Sigmoid colon (tissue), 7 donors: Measurements from ENCODE around the gene TAS2R4. TPM values are rescaled to one million over a fixed set of nuclear protein-coding genes. Genes with fewer than 3 reads are reported as not detected.
"Not testable (repeated sequence)": the region's sequence is repeated elsewhere in the genome, so short reads cannot be mapped to it uniquely, and the experiment has no call there.

Source experiments
- DNase-seq: peaks from one replicate; pipeline ENCODE4 v3.0.0-alpha.2; 2019
- H3K27ac ChIP-seq, 4 donors: fragments of 200-600 bp; sonication (generic); one replicate each; pipeline ENCODE4 v1.5.1; 2016 to 2019; ENCODE audit warnings: mild to moderate bottlenecking in 1 of 4
- H3K27me3 ChIP-seq, 3 donors: fragments of 200-600 bp; sonication (generic); one replicate each; pipeline ENCODE4 v1.5.1; 2019; ENCODE audit warnings: mild to moderate bottlenecking in 1 of 3
- H3K36me3 ChIP-seq, 4 donors: fragments of 200-600 bp; sonication (generic); one replicate each; pipeline ENCODE4 v1.5.1; 2016 to 2019
- H3K4me1 ChIP-seq, 4 donors: fragments of 200-600 bp; sonication (generic); one replicate each; pipeline ENCODE4 v1.5.1; 2017 to 2019
- H3K4me3 ChIP-seq, 4 donors: fragments of 200-600 bp; sonication (generic); one replicate each; pipeline ENCODE4 v1.5.1; 2017 to 2019; ENCODE audit warnings: mild to moderate bottlenecking in 2 of 4, moderate library complexity in 1 of 4
- H3K9me3 ChIP-seq, 4 donors: fragments of 200-600 bp in 3 of 4; sonication (generic) in 3 of 4; one replicate each; pipeline versions ENCODE4 v1.5.1 to v1.6.1; 2013 to 2019
- CTCF ChIP-seq, 4 experiments: fragments of 450-650 bp in 3 of 4; fragments of 200-600 bp in 1 of 4; IDR thresholded peaks; one replicate each; pipeline ENCODE4 v1.5.1; 2016 to 2019; ENCODE audit warnings: antibody characterized with exemption in 4 of 4, mild to moderate bottlenecking in 3 of 4, moderate library complexity in 2 of 4
- EP300 ChIP-seq, 4 donors: sonication (generic); formaldehyde crosslinking; IDR thresholded peaks; one replicate each; pipeline ENCODE4 v1.6.1; 2017; ENCODE audit warnings: antibody characterized with exemption in 4 of 4
- POLR2A ChIP-seq, 2 donors: fragments of 450-650 bp; IDR thresholded peaks; one replicate each; pipeline ENCODE4 v1.6.1; 2016; ENCODE audit warnings: antibody characterized with exemption in 2 of 2, mild to moderate bottlenecking in 2 of 2, moderate library complexity in 2 of 2
- POLR2AphosphoS5 ChIP-seq, 4 donors: sonication (generic); formaldehyde crosslinking; IDR thresholded peaks; one replicate each; pipeline ENCODE4 v1.6.1; 2017; ENCODE audit warnings: antibody characterized with exemption in 4 of 4
- WGBS, 2 donors: extraction: QIAGEN DNeasy Blood & Tissue Kit; methylation state at CpG; one replicate each; pipeline ENCODE4 v1.1.7; 2013; 5-methylcytosine and 5-hydroxymethylcytosine counted together
- intact Hi-C: fragments of 100-400 bp; cut with DNase I; formaldehyde crosslinking; loops from one replicate; pipeline ENCODE4 v1.15.1; 2023
- polyA plus RNA-seq, 3 donors: library from polyadenylated mRNA; stranded (reverse); fragments of 200-250 nt; gene quantifications; one replicate each; pipeline ENCODE4 v1.2.3, GENCODE V29; 2013
- small RNA-seq, 3 donors: library from RNA; depleted of rRNA; stranded (forward); fragments of <200 nt; gene quantifications; one replicate each; pipeline ENCODE3, GENCODE V24; 2016
- total RNA-seq, 4 donors: library from RNA; depleted of rRNA; stranded (reverse); fragments of >200 nt; gene quantifications; one replicate each; pipeline ENCODE4 v1.1.0, GENCODE V29; 2016
- donor health status: healthy with polysubstance abuse.
- donor health status: Bipolar disorder and iron deficiency.
- donor health status: healthy.

TAS2R4 gene
- total and polyA plus RNA-seq, 7 donors: 0.48 to 1.5 (median 1.4) TPM; not detected in 2

GRCh38 chr7:141792526-141792925 lies 16.1 kb downstream of the TAS2R4 start:
- peaks cover 0 to 16% (median 0%) of the 10 kb centered on the region in 4 donors for H3K36me3 ChIP-seq
- H3K4me3 ChIP-seq: no peak overlapping the region
- no peak overlapping the region for H3K27ac ChIP-seq
- 88 to 90% methylated on average over 2 of the region's 2 CpGs for WGBS, 2 donors
- no peak for DNase-seq
- TF ChIP-seq EP300 (IDR thresholded peaks at IDR 0.05) (no peak), POLR2A (IDR thresholded peaks at IDR 0.05) (no peak), CTCF (IDR thresholded peaks at IDR 0.05) (no peak), POLR2AphosphoS5 (IDR thresholded peaks at IDR 0.05) (no peak)
- no peaks in the 10 kb centered on the region for H3K9me3 ChIP-seq
- H3K4me1 ChIP-seq: no peaks in the 10 kb centered on the region
- intact Hi-C loops: no loop called here
- H3K27me3 ChIP-seq: no peaks in the 10 kb centered on the region

- no peak for TF ChIP-seq EP300 (IDR thresholded peaks at IDR 0.05)
- TF ChIP-seq POLR2A (IDR thresholded peaks at IDR 0.05): no peak
- no peak for TF ChIP-seq CTCF (IDR thresholded peaks at IDR 0.05)
- no peak for TF ChIP-seq POLR2AphosphoS5 (IDR thresholded peaks at IDR 0.05)
- WGBS, 2 donors: 91 to 94% methylated on average over 1 of the region's 1 CpG
Observed at GRCh38 chr7:141820067-141820466, 43.6 kb downstream of the TAS2R4 start.

GRCh38 chr7:141822432-141822831 lies 46.0 kb downstream of the TAS2R4 start:
- H3K27me3 ChIP-seq, H3K36me3 ChIP-seq, intact Hi-C loops, H3K27ac ChIP-seq, DNase-seq, H3K4me3 ChIP-seq, H3K4me1 ChIP-seq: not testable (repeated sequence)
- peaks cover 0 to 27% (median 7%) of the 10 kb centered on the region in 4 donors for H3K9me3 ChIP-seq

More at GRCh38 chr7:141820067-141820466, 43.6 kb downstream of the TAS2R4 start:
- DNase-seq: no peak
- Histone ChIP-seq H3K4me1 (no peaks in the 10 kb centered on the region), H3K4me3 (no peak overlapping the region), H3K9me3 (peaks cover 0 to 27% (median 7%) of the 10 kb centered on the region in 4 donors), H3K27me3 (no peaks in the 10 kb centered on the region), H3K36me3 (peaks cover 0 to 3% (median 0%) of the 10 kb centered on the region in 4 donors), H3K27ac (no peak overlapping the region)
- intact Hi-C loops: no loop called here

Small RNAs within 50 kb of the gene (small RNA-seq; reads per million reads assigned to genes)
- gene RNU1-82P: 0 reads per million in 3 donors

Other genes with a start within 250 kb of the TAS2R4 start
- 10 to 100 TPM; 15.5 to 21.3 (median 19.2) TPM for gene AGK, start 225.3 kb upstream of the TAS2R4 start, total RNA-seq
- 10 to 100 TPM in 1 of 3 donors, 1 to 10 TPM in 2; 7.8 to 12.3 (median 9.2) TPM for gene AGK, start 225.3 kb upstream of the TAS2R4 start, polyA plus RNA-seq
- 10 to 100 TPM; 14.3 to 17.1 (median 15.6) TPM for gene DENND11, start 74.5 kb upstream of the TAS2R4 start, total RNA-seq
- gene DENND11, start 74.5 kb upstream of the TAS2R4 start, polyA plus RNA-seq: 10 to 100 TPM in 2 of 3 donors, 1 to 10 TPM in 1; 6.0 to 13.4 (median 11.1) TPM
- not detected for gene WEE2, start 68.3 kb upstream of the TAS2R4 start, total RNA-seq
- under 1 TPM in 1 of 3 donors, not detected in 2; 0.20 TPM for gene WEE2, start 68.3 kb upstream of the TAS2R4 start, polyA plus RNA-seq
- 100 to 1,000 TPM in 3 of 4 donors, 10 to 100 TPM in 1; 77.0 to 137 (median 121) TPM for gene SSBP1, start 38.3 kb upstream of the TAS2R4 start, total RNA-seq
- gene SSBP1, start 38.3 kb upstream of the TAS2R4 start, polyA plus RNA-seq: 100 to 1,000 TPM; 174 to 205 (median 190) TPM
- 1 to 10 TPM in 2 of 4 donors, under 1 TPM in 2; 0.66 to 3.8 (median 1.3) TPM for gene TAS2R3, start 12.6 kb upstream of the TAS2R4 start, total RNA-seq
- gene TAS2R3, start 12.6 kb upstream of the TAS2R4 start, polyA plus RNA-seq: under 1 TPM in 1 of 3 donors, not detected in 2; 0.71 TPM
- gene TAS2R5, start 13.5 kb downstream of the TAS2R4 start, total RNA-seq: 1 to 10 TPM in 3 of 4 donors, under 1 TPM in 1; 0.99 to 3.7 (median 2.1) TPM
- 1 to 10 TPM in 1 of 3 donors, not detected in 2; 1.3 TPM for gene TAS2R5, start 13.5 kb downstream of the TAS2R4 start, polyA plus RNA-seq
- not detected for gene PRSS37, start 64.8 kb downstream of the TAS2R4 start, total RNA-seq
- not detected for gene PRSS37, start 64.8 kb downstream of the TAS2R4 start, polyA plus RNA-seq
- not detected for gene OR9A4, start 139.7 kb downstream of the TAS2R4 start, total RNA-seq
- gene OR9A4, start 139.7 kb downstream of the TAS2R4 start, polyA plus RNA-seq: not detected
- under 1 TPM in 2 of 4 donors, not detected in 2; 0.33 to 0.83 TPM for gene CLEC5A, start 170.3 kb downstream of the TAS2R4 start, total RNA-seq
- 1 to 10 TPM in 1 of 3 donors, under 1 TPM in 2; 0.03 to 1.8 (median 0.60) TPM for gene CLEC5A, start 170.3 kb downstream of the TAS2R4 start, polyA plus RNA-seq
- not detected for gene TAS2R38, start 197.1 kb downstream of the TAS2R4 start, total RNA-seq
- gene TAS2R38, start 197.1 kb downstream of the TAS2R4 start, polyA plus RNA-seq: not detected
- under 1 TPM in 3 of 4 donors, not detected in 1; 0.28 to 0.68 (median 0.36) TPM for gene MGAM, start 219.2 kb downstream of the TAS2R4 start, total RNA-seq
- gene MGAM, start 219.2 kb downstream of the TAS2R4 start, polyA plus RNA-seq: under 1 TPM; 0.35 to 0.60 (median 0.46) TPM